MM.1S (cell line): Measurements from ENCODE around the gene POLN.

Source experiments
- DNase-seq: peaks from one replicate; pipeline ENCODE4 v3.0.0-alpha.2; 2015
- H2AFZ ChIP-seq: fragments of 300-600 bp; sonication (generic); 2 replicates; pipeline ENCODE4 v1.6.0; 2016; ENCODE audit warnings: antibody characterized with exemption, low read length
- H3F3A ChIP-seq: fragments of 300-600 bp; sonication (generic); 2 replicates; pipeline ENCODE4 v1.6.1; 2016; ENCODE audit warnings: mild to moderate bottlenecking, antibody characterized with exemption, low read length, moderate library complexity, mixed read lengths; ENCODE audit not compliant: insufficient read depth
- H3K27ac ChIP-seq: fragments of 300-600 bp; sonication (generic); 2 replicates; pipeline ENCODE4 v1.5.1; 2016; ENCODE audit warnings: mild to moderate bottlenecking, low read length
- H3K27me3 ChIP-seq: fragments of 300-600 bp; sonication (generic); replicated peaks from 2 replicates; pipeline ENCODE4 v1.6.0; 2016; ENCODE audit warnings: low read length; ENCODE audit not compliant: insufficient read depth
- H3K36me3 ChIP-seq: fragments of 300-600 bp; sonication (generic); replicated peaks from 2 replicates; pipeline ENCODE4 v1.6.1; 2016; ENCODE audit warnings: mild to moderate bottlenecking, low read length, mixed read lengths; ENCODE audit not compliant: insufficient read depth
- H3K4me1 ChIP-seq: fragments of 300-600 bp; sonication (generic); 2 replicates; pipeline ENCODE4 v1.6.1; 2016; ENCODE audit warnings: low read length, mixed read lengths
- H3K4me2 ChIP-seq: fragments of 300-600 bp; sonication (generic); 2 replicates; pipeline ENCODE4 v1.6.0; 2016; ENCODE audit warnings: low read depth, low read length
- H3K4me3 ChIP-seq: fragments of 300-600 bp; sonication (generic); 2 replicates; pipeline ENCODE4 v1.5.1; 2016; ENCODE audit warnings: low read length, mixed read lengths
- H3K79me2 ChIP-seq: fragments of 300-600 bp; sonication (generic); 2 replicates; pipeline ENCODE4 v1.6.1; 2016; ENCODE audit warnings: mixed run types, low read length, mixed read lengths
- H3K9ac ChIP-seq: fragments of 300-600 bp; sonication (generic); 2 replicates; pipeline ENCODE4 v1.6.1; 2016; ENCODE audit warnings: low read length, mixed read lengths
- H3K9me2 ChIP-seq: fragments of 300-600 bp; sonication (generic); replicated peaks from 2 replicates; pipeline ENCODE4 v1.6.1; 2016; ENCODE audit warnings: mild to moderate bottlenecking, low read length, mixed read lengths; ENCODE audit not compliant: insufficient read depth
- H3K9me3 ChIP-seq: fragments of 300-600 bp; sonication (generic); replicated peaks from 2 replicates; pipeline ENCODE4 v1.6.1; 2016; ENCODE audit warnings: mild to moderate bottlenecking, low read length, mixed read lengths; ENCODE audit not compliant: insufficient read depth
- H4K20me1 ChIP-seq: fragments of 300-600 bp; sonication (generic); 2 replicates; pipeline ENCODE4 v1.6.1; 2016; ENCODE audit warnings: mild to moderate bottlenecking, low read length, moderate library complexity, mixed read lengths; ENCODE audit not compliant: insufficient read depth
- CTCF ChIP-seq: fragments of 300-600 bp; sonication (generic); IDR thresholded peaks from 2 replicates; pipeline ENCODE4 v1.5.1; 2016; ENCODE audit warnings: antibody characterized with exemption, low read length, mixed read lengths
- EZH2 ChIP-seq: fragments of 300-600 bp; sonication (generic); optimal IDR thresholded peaks from 2 replicates; pipeline ENCODE3; 2017; ENCODE audit warnings: low read depth, mild to moderate bottlenecking, antibody characterized with exemption, low read length, mixed read lengths
- EZH2phosphoT487 ChIP-seq: fragments of 300-600 bp; sonication (generic); IDR thresholded peaks from 2 replicates; pipeline ENCODE4 v1.6.1; 2018; ENCODE audit warnings: antibody characterized with exemption, low read length

Gene POLN

GRCh38 chr4:2045518-2045951 lies 196.4 kb downstream of the POLN start:
- H4K20me1 ChIP-seq, result no peaks in the 10 kb centered on the region
- TF ChIP-seq CTCF (peak; percentile 53), EZH2phosphoT487 (no peak)
- DNase-seq, result peak; percentile 39
- H3K4me1 ChIP-seq, result 0 out of 2 replicates have a peak, but pooled peaks cover 3% of the 10 kb centered on the region
- H3K4me2 ChIP-seq, result no peak overlapping the region
- no peaks in the 10 kb centered on the region for H3K9me3 ChIP-seq
- H3K9ac ChIP-seq, result no peak overlapping the region
- H3K79me2 ChIP-seq, result no peaks in the 10 kb centered on the region
- H3K36me3 ChIP-seq, result no peaks in the 10 kb centered on the region
- H2AFZ ChIP-seq, result no peak overlapping the region
- no peaks in the 10 kb centered on the region for H3F3A ChIP-seq
- H3K4me3 ChIP-seq, result no peak overlapping the region
- no peaks in the 10 kb centered on the region for H3K9me2 ChIP-seq
- H3K27me3 ChIP-seq, result peaks cover 49% of the 10 kb centered on the region
- H3K27ac ChIP-seq, result no peak overlapping the region

- H4K20me1 ChIP-seq, result no peaks in the 10 kb centered on the region
- TF ChIP-seq EZH2 (no peak), CTCF (no peak), EZH2phosphoT487 (no peak)
These were observed 197.1 kb downstream of the POLN start for GRCh38 chr4:2044542-2045517.

GRCh38 chr4:2044119-2044485 lies 197.8 kb downstream of the POLN start:
- H3K9me2 ChIP-seq, result no peaks in the 10 kb centered on the region
- no peaks in the 10 kb centered on the region for H4K20me1 ChIP-seq
- H2AFZ ChIP-seq, result no peak overlapping the region
- TF ChIP-seq CTCF (no peak), EZH2 (no peak), EZH2phosphoT487 (no peak)
- H3K9ac ChIP-seq, result no peak overlapping the region
- H3F3A ChIP-seq, result no peaks in the 10 kb centered on the region
- no peak overlapping the region for H3K4me2 ChIP-seq
- H3K27me3 ChIP-seq, result peaks cover 37% of the 10 kb centered on the region
- H3K9me3 ChIP-seq, result no peaks in the 10 kb centered on the region
- H3K27ac ChIP-seq, result no peak overlapping the region
- H3K4me3 ChIP-seq, result no peak overlapping the region
- H3K36me3 ChIP-seq, result no peaks in the 10 kb centered on the region
- H3K79me2 ChIP-seq, result no peaks in the 10 kb centered on the region
- DNase-seq, result no peak
- 0 out of 2 replicates have a peak, but pooled peaks cover 3% of the 10 kb centered on the region for H3K4me1 ChIP-seq

More at GRCh38 chr4:2044542-2045517, 197.1 kb downstream of the POLN start:
- Histone ChIP-seq H3K27ac (no peak overlapping the region), H3K27me3 (peaks cover 42% of the 10 kb centered on the region), H3K9me3 (no peaks in the 10 kb centered on the region), H2AFZ (no peak overlapping the region), H3K79me2 (no peaks in the 10 kb centered on the region), H3K36me3 (no peaks in the 10 kb centered on the region), H3K4me3 (no peak overlapping the region), H3K9ac (no peak overlapping the region), H3K4me1 (0 out of 2 replicates have a peak, but pooled peaks cover 3% of the 10 kb centered on the region), H3F3A (no peaks in the 10 kb centered on the region), H3K4me2 (no peak overlapping the region), H3K9me2 (no peaks in the 10 kb centered on the region)
- DNase-seq, result no peak
